ENCODE results near the gene ANXA1. TPM values are rescaled to one million over a fixed set of nuclear protein-coding genes. Genes with fewer than 3 reads are reported as not detected.

ANXA1 gene
- polyA plus RNA-seq, 1 experiment = 596 TPM

GRCh38 chr9:73206851-73207250 lies 55.2 kb downstream of the ANXA1 start:
- ChIA-PET POLR2A (no interaction called here), CTCF (no interaction called here)
- no peak for TF ChIP-seq CTCF (IDR thresholded peaks at IDR 0.05; ENCODE audit: low read depth, low read length)

GRCh38 chr9:73210886-73211666 lies 59.4 kb downstream of the ANXA1 start:
- Histone ChIP-seq H3K27ac (ENCODE audit: low read depth, low read length) (no peak overlapping the region), H3K4me3 (ENCODE audit: low read depth, low read length) (no peak overlapping the region), H3K27me3 (ENCODE audit: control insufficient read depth, insufficient read depth, low read length) (no peaks in the 10 kb centered on the region), H3K9me3 (ENCODE audit: control insufficient read depth, insufficient read depth, low read length) (no peaks in the 10 kb centered on the region)
- ChIA-PET CTCF (interaction anchor here (1.5 to 3.9 kb wide), 3 partner anchors 10 to 11 kb away, joined by 6 to 25 read pairs (median 9); no protein-coding TSS in a partner anchor), POLR2A (no interaction called here)
- TF ChIP-seq CTCF (IDR thresholded peaks at IDR 0.05; ENCODE audit: low read depth, low read length) = no peak
- DNase-seq (ENCODE audit: low read depth, low spot score) = no peak

More at GRCh38 chr9:73206851-73207250, 55.2 kb downstream of the ANXA1 start:
- DNase-seq (ENCODE audit: low read depth, low spot score) = no peak
- Histone ChIP-seq H3K9me3 (ENCODE audit: control insufficient read depth, insufficient read depth, low read length) (no peaks in the 10 kb centered on the region), H3K27me3 (ENCODE audit: control insufficient read depth, insufficient read depth, low read length) (no peaks in the 10 kb centered on the region), H3K27ac (ENCODE audit: low read depth, low read length) (no peak overlapping the region), H3K4me3 (ENCODE audit: low read depth, low read length) (no peak overlapping the region)

- Histone ChIP-seq H3K4me3 (ENCODE audit: low read depth, low read length) (no peak overlapping the region), H3K27ac (ENCODE audit: low read depth, low read length) (no peak overlapping the region), H3K27me3 (ENCODE audit: control insufficient read depth, insufficient read depth, low read length) (no peaks in the 10 kb centered on the region), H3K9me3 (ENCODE audit: control insufficient read depth, insufficient read depth, low read length) (no peaks in the 10 kb centered on the region)
- TF ChIP-seq CTCF (IDR thresholded peaks at IDR 0.05; ENCODE audit: low read depth, low read length) = no peak
- DNase-seq (ENCODE audit: low read depth, low spot score) = no peak
- CTCF ChIA-PET = interaction anchor here (1.1 to 3.9 kb wide), 2 partner anchors 13 to 106 kb away, joined by 3 to 25 read pairs; no protein-coding TSS in a partner anchor
- POLR2A ChIA-PET = no interaction called here
These were observed 61.6 kb downstream of the ANXA1 start for GRCh38 chr9:73213300-73213699.

GRCh38 chr9:73215249-73215648 lies 63.6 kb downstream of the ANXA1 start:
- Histone ChIP-seq H3K27ac (ENCODE audit: low read depth, low read length) (no peak overlapping the region), H3K4me3 (ENCODE audit: low read depth, low read length) (no peak overlapping the region), H3K9me3 (ENCODE audit: control insufficient read depth, insufficient read depth, low read length) (no peaks in the 10 kb centered on the region), H3K27me3 (ENCODE audit: control insufficient read depth, insufficient read depth, low read length) (no peaks in the 10 kb centered on the region)
- TF ChIP-seq CTCF (IDR thresholded peaks at IDR 0.05; ENCODE audit: low read depth, low read length) = no peak
- DNase-seq (ENCODE audit: low read depth, low spot score) = no peak
- ChIA-PET CTCF (interaction anchor here (0.7 to 2.3 kb wide), 2 partner anchors 15 to 1559 kb away, joined by 5 to 8 read pairs; no protein-coding TSS in a partner anchor), POLR2A (no interaction called here)

GRCh38 chr9:73216100-73216499 lies 64.4 kb downstream of the ANXA1 start:
- DNase-seq (ENCODE audit: low read depth, low spot score) = no peak
- CTCF ChIA-PET = interaction anchor here (2.3 kb wide), 1 partner anchor 16 kb away, joined by 8 read pairs; no protein-coding TSS in a partner anchor
- Histone ChIP-seq H3K4me3 (ENCODE audit: low read depth, low read length) (no peak overlapping the region), H3K9me3 (ENCODE audit: control insufficient read depth, insufficient read depth, low read length) (no peaks in the 10 kb centered on the region), H3K27ac (ENCODE audit: low read depth, low read length) (no peak overlapping the region), H3K27me3 (ENCODE audit: control insufficient read depth, insufficient read depth, low read length) (no peaks in the 10 kb centered on the region)
- no peak for TF ChIP-seq CTCF (IDR thresholded peaks at IDR 0.05; ENCODE audit: low read depth, low read length)
- POLR2A ChIA-PET = no interaction called here

All from AG04450 (cell line).